Ishikawa (cell line): ENCODE results near the gene FAM234A.

Experiments used
- CEBPB ChIP-seq: IDR thresholded peaks from 2 replicates; pipeline ENCODE4 v1.6.1; 2012
- CREB1 ChIP-seq: IDR thresholded peaks from 2 replicates; pipeline ENCODE4 v1.6.1; 2012; ENCODE audit warnings: low read depth
- EP300 ChIP-seq: IDR thresholded peaks from 2 replicates; pipeline ENCODE4 v1.6.1; 2012; ENCODE audit warnings: borderline replicate concordance
- FOXM1 ChIP-seq: IDR thresholded peaks from 2 replicates; pipeline ENCODE4 v1.6.1; 2012; ENCODE audit warnings: low read depth, borderline replicate concordance
- NFIC ChIP-seq: IDR thresholded peaks from 2 replicates; pipeline ENCODE4 v1.6.1; 2012
- RAD21 ChIP-seq: IDR thresholded peaks from 2 replicates; pipeline ENCODE4 v1.6.1; 2012; ENCODE audit warnings: low read depth
- REST ChIP-seq: IDR thresholded peaks from 2 replicates; pipeline ENCODE4 v1.6.1; 2012; ENCODE audit warnings: low read depth, mild to moderate bottlenecking
- TAF1 ChIP-seq: IDR thresholded peaks from 2 replicates; pipeline ENCODE4 v1.6.1; 2012; ENCODE audit warnings: low read depth, mild to moderate bottlenecking
- TCF12 ChIP-seq: IDR thresholded peaks from 2 replicates; pipeline ENCODE4 v1.6.1; 2012; ENCODE audit warnings: low read depth
- TEAD4 ChIP-seq: IDR thresholded peaks from 2 replicates; pipeline ENCODE4 v1.6.1; 2012
- USF1 ChIP-seq: IDR thresholded peaks from 2 replicates; pipeline ENCODE4 v1.6.1; 2012
- ZBTB7A ChIP-seq: IDR thresholded peaks from 2 replicates; pipeline ENCODE4 v1.6.1; 2012; ENCODE audit warnings: low read depth
- TF ChIP-seq, protein P1 (sequence below): IDR thresholded peaks from 2 replicates; pipeline ENCODE4 v1.6.1; 2012

DNA sequence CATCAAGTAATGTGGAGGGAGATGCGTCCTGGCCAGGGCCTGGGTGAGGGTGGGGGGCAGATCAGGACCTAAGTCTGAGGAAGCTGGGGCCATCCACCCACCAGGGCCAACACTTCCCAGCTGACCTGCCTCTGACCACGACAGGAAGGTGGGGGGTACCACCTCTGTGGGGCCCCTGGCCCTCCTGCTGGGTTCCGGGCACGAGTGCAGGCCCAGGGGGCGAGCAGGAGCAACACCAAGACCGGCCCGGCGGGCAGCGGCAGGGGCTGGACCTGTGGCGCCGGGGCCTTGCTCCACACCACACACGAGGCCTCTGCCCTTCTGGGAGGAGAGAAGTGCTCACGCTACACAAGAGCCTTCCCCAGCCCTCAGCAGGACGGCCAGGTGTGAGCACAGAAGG is 61.7 kb downstream of the FAM234A start:
- TF ChIP-seq NFIC (no peak), CEBPB (no peak), EP300 (no peak), TAF1 (no peak), TCF12 (no peak), FOXM1 (no peak), CREB1 (no peak), RAD21 (no peak), USF1 (no peak), TEAD4 (no peak), ZBTB7A (no peak), REST (no peak)
- TF ChIP-seq, protein P1, sequence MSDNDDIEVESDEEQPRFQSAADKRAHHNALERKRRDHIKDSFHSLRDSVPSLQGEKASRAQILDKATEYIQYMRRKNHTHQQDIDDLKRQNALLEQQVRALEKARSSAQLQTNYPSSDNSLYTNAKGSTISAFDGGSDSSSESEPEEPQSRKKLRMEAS, result no peak
